Astrocyte of the cerebellum (primary cell): ENCODE results near the gene LRRC37A2.
"Not testable (repeated sequence)": the region's sequence is repeated elsewhere in the genome, so short reads cannot be mapped to it uniquely, and the experiment has no call there.

Experiments used
- DNase-seq: peaks from one replicate; pipeline ENCODE4 v3.0.0-alpha.2; 2011; ENCODE audit warnings: low read depth
- H3K4me3 ChIP-seq: 2 replicates; pipeline ENCODE4 v1.5.1; 2011; ENCODE audit warnings: mild to moderate bottlenecking, low read depth, low read length, moderate library complexity
- in situ Hi-C: cut with HindIII; loops from 2 replicates; pipeline ENCODE4 v1.10.0; 2017; ENCODE audit warnings: low sequenced_read_pairs

LRRC37A2 gene

DNA sequence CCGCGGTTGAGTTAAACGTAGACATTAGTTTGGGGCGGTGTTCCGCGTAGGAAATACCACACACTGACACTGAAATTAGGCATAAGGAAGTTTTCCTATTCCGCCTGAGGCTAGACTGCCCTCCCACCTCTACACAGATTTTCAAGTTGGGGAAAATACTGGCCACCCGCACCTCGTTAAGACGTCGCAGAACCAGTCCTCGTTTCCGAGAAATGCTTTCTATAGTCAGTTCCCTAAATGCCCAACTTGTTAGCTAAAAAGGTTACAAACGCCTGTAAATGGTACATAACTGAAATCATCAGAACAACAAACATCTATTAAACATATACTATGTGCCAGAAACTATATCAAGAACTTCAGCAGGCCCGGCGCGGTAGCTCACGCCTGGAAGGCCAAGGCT, 67.8 kb downstream of the LRRC37A2 start:
- in situ Hi-C loops, H3K4me3 ChIP-seq, DNase-seq: not testable (repeated sequence)

DNA sequence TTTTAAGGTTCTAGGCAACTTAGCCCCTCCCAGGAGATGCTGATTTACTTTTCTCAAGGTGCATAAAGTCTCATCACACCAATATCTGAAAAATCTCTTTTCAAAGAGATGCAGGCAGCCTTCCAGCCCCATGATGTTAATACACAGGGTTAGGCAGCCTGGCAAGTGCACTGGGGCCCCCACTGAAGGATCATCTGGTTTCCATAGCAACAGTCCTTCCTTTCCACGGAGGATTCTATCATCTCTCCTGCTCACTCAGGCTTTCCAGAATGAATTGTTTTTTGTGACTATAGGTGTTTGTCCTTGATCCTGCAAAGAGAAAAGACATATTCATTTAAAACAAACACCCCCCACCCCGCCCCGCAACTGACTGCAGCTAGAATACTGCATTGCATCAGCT, 73.2 kb downstream of the LRRC37A2 start:
- DNase-seq, in situ Hi-C loops, H3K4me3 ChIP-seq: not testable (repeated sequence)

DNA sequence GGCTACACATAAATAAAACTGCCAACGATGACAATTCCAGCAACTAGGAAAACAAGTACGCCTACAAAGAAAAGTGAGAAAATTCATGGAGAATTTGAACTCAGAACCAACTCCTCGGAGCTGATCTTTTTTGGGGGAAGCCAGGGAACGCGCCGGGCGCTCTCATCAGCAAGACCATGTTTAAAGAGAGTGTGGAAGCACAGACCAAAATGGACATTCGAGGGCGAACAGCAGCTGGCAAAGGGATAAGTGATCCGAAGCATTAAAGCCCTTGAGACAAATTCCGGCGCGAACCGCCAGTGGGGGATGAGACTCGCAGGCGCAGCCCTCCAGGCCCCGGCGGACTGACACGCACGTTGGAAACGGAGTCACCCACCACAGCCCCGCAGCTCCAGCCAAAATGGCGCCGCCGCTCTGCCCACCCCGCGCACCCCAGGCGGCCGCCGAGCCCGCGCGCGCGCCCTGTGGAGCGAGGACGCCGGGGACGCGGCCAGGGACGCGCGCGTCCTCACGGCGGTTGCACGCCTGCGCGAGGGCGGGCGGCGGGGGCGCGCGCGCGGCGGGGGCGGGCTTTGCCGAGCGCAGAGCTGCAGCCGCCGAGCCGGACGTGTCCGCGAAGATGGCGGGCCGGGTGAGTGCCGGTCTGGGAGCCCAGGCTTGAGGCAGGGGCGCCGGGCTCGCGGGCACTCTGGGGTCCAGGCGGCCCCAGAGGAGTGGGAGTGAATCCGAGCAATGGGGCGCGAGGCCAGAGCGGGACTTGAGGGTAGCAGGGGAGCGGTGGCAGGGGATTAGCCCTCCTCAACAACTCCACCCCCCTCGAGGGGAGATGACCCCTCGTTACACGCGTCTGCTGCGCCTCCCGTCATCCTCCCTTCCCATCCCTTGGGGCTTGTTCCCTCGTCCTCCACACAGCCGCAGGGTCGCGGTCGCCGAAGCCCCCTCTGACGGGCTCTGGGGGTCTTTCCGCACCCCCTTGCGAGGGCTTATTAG, 78.2 kb downstream of the LRRC37A2 start, which contains the start of gene NSF:
TSS of gene NSF (plus strand) at position 513 of the 990 bp plus-strand sequence. CDS start at position 620, 107 bp downstream.
- DNase-seq, H3K4me3 ChIP-seq, in situ Hi-C loops: not testable (repeated sequence)

DNA sequence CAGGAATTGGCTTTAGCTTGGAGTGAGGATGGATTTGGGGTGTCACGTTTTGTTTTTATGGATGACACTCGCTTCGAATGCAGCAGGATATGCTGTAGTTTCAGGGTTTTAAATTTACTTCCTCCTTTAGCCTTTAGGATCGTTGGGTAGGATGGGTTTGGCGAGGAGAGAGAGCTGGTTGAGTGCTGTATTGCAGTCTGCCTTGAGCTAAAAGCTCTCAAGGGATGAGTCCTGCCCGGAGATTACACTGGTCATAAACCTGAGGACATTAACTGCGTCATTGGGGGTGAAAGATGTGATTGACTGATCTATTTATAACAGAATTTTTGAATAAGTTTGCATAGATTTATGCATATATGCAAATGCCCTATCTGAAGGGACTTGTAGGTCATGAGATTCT, 79.1 kb downstream of the LRRC37A2 start:
- in situ Hi-C loops, H3K4me3 ChIP-seq, DNase-seq: not testable (repeated sequence)

DNA sequence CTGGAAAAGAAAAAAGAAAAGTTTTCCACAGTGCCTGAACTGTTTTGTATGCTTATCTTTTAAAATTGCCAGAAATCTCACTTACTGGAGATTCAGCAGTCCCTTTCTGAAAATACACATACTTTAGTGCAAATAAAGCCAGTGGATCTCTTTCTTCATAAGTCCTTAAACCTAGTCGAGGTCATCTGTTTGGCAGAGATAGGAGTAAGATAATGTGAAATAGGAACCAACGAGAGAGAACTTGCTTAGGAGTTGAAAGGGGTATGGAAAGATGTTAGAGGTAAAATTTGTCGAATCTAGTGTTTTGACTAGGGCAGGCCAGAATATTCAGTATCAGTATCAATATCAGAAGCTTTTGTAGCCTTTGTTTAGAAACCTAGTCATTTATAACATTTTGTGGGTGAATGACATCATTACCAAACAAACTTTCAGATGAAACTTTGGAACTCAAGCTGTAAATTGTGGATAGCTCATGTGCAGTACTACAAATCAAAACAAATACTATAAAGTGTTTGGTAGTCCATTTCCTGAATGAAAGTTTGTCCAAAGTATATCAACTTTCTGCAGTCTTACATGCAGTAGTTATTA, 86.2 kb downstream of the LRRC37A2 start:
- H3K4me3 ChIP-seq, DNase-seq, in situ Hi-C loops: not testable (repeated sequence)

DNA sequence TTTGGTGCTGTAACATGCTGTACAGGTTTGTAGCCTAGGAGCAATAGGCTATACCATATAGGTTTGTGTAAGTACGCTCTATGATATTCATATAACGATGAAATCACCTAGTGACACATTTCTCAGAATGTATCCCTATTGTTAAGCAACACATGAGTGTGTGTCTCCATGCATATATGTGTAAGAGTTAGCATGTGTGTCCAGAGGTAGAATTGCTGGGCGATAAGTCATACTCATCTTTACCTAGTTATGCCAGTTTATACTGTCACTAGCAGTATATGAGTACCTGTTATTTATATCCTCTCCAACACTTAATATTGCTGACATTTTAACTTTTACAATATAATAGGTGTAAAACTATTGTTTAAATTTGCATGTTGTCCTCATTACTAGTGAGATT, 88.5 kb downstream of the LRRC37A2 start:
- in situ Hi-C loops, DNase-seq, H3K4me3 ChIP-seq: not testable (repeated sequence)

DNA sequence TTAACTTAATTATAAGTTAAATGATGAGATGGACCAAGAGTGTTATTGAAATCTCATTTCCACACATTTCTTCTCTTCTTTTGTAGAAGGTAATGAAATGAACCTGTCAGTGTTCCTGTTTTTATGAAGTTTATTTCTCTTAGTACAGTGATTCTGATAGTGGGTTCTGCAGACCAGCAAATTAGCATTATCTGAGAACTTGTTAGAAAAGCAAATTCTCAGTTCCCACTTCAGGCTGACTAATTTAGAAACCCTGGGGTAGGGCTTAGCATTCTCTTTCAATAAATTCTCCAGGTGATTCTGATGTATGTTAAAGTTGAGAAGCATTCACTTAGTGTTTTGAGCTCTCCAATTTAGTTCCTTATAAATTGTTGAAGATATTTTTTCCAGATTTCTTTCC, 90.9 kb downstream of the LRRC37A2 start:
- in situ Hi-C loops, H3K4me3 ChIP-seq, DNase-seq: not testable (repeated sequence)
